GM19351 (cell line): ENCODE results near the gene HDDC2.
"Not testable (repeated sequence)": the region's sequence is repeated elsewhere in the genome, so short reads cannot be mapped to it uniquely, and the experiment has no call there.

Experiments
- ATAC-seq: cut with Tn5 transposase; IDR thresholded peaks from one replicate; pipeline ENCODE4 v1.9.1; 2021; ENCODE audit warnings: mild to moderate bottlenecking, moderate library complexity; ENCODE audit not compliant: unreplicated experiment

HDDC2 gene

DNA sequence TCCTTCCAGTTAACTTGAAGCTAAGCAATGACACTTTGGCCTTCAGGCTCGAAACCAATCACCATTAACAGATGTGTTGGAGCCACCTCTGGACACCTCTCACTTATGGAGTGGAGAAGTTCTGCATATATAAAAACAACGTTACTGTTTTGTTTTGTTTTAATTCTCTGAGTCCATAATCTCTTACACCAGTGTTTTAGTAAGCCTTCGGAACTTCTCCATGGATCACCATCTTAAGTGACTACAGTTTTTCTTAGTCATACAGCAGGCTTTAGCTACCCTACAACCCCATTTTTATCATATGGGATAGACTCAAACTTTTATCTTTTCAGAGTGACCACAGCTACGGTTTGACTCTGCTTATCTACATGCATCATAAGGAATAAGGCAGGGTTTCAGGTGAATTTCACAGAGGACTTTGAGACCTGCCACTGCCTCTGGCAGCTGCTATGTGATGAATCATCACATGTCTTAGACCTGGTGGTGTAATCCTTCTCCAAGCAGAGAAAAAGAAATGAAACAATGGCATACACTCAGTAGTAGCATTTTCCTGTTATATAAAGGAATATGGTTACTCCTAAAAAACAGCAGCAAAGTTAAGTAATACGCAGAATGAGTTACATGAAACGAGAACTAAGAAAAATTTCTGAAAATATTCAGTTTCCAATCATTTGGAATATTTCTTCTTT, 5.5 kb upstream of the HDDC2 start:
- ATAC-seq, result no peak

DNA sequence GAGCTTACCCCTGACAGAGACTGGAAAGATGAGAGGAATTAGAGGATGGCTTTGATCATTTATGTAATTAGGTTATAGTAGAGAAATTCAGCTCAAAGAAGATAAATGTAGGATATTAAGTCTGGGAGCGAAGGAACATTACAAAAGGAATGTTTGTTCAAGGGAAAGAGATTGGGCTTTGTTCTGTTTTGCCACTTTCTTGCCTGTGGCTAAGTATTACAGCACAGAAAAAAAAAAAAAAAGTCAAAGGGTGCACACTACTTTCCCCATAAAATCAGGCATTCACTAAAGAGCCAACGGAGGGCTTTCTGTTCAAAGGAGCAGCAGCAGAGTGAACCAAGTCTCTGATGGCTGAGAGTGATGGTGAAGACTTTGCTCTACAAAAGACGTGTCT, 5.0 kb upstream of the HDDC2 start:
- no peak for ATAC-seq

DNA sequence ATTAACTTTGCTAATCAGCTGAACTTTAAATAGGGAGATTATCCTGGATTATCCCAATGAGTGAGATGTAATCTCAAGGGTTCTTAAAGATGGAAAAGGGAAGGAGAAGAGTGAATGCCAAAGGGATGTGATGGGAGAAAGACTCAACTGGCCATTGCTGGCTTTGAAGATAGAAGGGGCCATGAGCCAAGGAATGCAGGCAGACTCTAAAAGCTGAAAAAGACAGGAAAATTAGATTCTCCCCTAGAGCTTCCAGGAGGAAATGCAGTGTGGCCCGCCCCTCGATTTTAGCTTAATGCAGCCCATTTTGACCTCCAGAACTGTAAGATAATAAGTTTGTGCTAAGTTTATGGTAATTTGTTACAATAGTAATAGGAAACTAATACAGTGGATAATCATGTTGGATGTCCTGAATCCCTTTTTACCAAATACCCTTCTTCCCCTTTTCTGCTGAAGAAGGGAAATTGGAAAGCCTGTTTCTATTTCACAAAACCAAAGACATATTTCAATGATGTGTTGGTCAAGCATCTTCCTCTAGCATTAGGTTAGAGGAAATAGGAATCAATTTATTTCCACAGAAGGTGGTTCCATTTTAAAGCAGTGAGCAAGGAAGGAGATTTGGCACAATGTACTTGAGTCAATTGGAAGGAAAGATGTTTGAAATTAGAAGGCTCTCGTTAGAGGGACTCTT, 3.3 kb upstream of the HDDC2 start:
- no peak for ATAC-seq

DNA sequence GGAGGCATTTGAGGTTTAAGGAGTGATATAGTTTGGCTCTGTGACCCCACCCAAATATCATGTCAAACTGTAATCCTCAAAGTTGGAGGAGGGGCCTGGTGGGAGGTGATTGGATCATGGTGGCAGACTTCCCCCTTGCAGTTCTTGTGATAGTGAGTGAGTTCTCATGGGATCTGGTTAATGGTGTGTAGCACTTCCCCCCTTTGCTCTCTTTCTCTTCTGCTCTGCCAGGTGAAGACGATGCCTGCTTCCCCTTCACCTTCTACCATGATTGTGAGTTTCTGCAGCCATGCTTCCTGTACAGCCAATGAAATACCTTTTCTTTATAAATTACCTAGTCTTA, 1.7 kb upstream of the HDDC2 start:
- no peak for ATAC-seq

DNA sequence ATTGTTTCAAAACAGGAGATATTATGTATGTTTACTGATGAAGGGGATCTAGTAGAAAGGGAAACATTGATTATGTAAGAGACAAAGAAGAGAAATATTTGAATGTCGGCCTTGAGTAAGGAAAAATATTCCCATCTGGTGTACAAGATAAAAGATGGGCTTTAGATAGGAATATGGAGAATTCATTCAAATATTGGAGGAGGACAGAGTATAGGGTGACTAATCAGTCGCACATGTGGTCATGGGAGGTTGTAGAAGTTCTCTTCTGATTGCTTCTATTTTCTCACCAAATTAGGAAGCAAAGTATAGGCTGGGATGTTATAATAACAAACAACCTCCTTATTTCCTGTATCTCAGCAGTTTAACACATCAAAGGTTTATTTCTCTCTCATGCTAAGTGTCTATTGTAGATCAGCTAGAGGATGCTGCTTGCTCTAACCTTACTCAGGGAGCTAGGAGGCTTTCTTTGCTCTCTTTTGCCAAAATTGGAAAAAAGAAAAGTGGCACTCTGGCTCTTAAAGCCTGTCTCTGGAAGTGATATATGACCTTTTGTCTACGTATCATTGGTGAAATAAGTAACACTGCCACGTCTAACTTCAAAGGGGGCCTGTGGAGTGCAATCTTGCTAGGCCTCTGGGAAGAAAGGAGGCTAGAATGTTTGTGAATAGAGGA, 1.2 kb upstream of the HDDC2 start:
- ATAC-seq, result no peak

DNA sequence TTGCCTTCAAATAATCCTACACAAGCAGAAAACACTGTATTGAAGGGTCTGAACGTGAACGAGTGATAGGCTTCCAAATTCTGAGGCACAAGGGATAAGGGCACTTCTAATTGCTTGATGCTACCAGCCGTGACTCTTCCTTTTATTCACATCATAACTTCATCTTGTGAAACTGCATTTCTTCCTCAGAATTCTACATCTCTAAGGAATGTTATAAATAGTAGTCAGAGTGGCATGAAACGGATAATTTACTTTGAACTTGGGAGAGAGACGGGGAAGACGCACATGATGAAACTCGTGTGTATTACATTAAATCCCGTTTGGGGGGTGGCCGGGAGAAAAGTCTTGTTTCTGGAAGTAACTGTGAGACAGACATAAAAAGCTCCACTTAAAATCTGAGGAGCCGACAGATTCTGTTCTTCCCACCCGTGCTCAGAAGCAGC, 754 bp downstream of the HDDC2 start:
- ATAC-seq, result no peak

DNA sequence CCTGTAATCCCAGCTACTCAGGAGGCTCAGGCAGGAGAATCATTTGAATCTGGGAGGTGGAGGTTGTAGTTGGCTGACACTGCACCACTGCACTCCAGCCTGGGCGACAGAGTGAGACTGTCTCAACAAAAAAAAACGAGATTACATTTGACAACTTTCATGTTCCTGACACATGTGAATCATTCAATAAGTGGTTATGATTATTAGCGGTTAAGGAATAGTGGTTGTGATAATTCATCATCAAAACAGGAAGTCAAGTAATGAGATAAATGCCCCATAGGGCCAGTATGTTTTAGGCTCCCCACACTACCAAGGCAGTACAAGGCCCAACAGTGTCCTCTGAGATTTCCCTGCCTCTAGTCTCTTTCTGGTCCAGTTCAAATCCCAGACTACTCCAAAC, 2.5 kb downstream of the HDDC2 start:
- ATAC-seq, result no peak

DNA sequence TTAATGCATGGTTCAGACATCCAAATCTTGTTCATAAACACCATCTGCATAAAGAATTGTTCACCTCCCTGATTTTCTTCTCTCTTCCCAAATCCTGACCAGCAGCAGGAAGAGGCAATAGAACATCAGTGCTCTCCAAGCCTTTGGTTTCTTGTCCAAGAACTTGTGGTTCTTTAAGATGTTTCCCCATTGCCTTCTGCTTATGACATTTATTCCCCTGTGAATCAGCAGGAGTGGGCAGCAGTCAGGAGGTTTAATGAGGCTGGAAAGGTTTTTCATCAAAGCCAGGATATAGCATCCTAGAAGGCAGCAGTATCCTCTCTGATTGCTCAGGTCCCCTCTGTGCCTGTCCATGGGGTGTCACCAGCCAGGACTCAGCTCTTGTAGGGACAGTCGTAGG, 5.3 kb downstream of the HDDC2 start:
- ATAC-seq, result no peak

DNA sequence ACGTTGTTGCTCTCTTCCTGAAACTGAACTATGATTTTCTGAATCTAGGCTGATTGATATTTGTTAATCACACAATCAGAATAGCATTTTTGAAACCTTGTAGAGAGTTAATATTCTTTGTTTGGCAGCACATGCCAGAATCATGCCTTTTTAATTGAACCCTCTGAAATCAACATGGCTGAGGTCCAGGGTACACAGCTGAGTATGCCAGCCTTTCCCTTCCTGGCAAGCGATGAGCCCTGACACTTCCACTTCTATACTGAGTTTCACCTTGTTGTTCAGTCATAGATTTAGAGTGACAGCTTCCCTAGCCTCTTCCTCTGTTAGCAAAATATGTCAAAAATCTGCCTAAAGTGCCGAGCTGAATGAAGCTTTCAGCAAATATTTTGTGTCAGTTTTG, 6.8 kb downstream of the HDDC2 start:
- ATAC-seq, result no peak

DNA sequence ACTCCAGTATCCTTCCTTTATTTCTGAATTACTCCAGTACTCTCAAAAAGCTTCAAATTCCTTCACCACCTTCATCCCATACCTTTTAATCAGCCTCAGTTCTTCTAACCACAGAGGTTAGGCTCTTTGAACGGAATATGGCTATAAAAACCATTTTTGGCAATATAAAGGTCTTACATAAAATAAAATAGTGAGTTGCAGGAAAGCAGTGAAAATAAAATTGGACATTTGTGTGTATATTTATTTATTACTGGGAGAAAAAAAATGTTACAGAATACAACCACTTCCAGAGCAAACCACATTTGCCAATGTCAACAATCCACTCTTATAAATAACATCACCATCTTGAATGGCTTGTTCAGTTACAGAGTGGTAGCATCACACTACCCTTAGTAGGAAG, 7.7 kb downstream of the HDDC2 start:
- no peak for ATAC-seq

DNA sequence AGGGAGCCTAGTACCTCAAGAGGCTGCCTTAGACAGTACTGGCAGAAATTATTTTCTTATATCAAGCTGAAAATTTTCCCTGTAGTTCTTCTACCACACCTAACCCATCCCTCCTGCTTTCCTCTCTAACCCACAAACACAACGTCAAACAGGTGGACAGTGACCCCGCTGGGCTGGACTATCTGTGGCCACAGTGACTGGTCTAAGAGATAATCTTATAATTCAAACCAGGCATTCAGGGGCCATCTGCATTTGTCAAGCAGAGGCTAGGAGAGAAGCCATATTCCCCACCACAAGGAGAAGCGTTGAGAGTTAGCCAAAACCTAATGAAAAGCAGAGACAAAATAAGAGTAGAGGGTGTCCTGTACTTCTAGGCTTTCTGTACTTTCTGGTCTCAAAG, 8.2 kb downstream of the HDDC2 start:
- no peak for ATAC-seq

DNA sequence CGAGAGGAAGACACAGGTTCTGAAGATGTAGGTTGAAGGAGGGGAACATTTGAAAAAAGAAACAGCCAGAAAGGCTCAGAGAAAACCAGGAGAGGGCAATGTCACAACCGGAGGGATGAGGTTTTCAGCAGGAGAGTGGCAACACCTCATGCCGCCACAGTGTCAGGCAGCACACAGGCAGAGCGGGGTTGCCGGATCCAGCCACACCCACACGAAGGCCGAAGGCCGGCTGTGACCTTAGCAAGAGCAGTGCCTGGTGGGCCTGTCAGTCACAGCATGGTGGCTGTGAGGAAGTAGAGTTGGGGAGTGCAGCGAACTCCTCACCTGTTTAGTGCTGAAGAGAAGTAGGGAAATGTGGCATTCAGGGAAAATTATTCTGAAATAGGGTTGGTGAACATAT, 14.0 kb downstream of the HDDC2 start:
- ATAC-seq, result no peak

DNA sequence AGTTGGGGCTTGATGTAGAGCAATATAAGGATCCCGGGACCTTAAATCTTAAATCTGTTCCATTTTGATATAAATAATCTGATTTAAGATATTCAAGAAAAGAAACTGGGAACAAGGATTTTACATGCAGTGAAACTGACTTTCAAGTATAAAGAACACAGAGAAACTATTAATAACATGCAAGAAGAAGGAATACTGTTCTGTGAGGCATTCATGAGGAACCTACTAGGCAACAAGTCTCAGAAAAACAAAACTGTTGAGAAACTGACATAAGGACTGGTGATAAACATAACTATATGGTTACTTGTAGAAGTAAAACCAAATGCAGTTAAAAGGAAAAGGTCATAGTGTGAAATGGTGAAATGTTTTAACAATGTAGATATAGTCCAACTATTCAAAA, 15.8 kb downstream of the HDDC2 start:
- no peak for ATAC-seq

DNA sequence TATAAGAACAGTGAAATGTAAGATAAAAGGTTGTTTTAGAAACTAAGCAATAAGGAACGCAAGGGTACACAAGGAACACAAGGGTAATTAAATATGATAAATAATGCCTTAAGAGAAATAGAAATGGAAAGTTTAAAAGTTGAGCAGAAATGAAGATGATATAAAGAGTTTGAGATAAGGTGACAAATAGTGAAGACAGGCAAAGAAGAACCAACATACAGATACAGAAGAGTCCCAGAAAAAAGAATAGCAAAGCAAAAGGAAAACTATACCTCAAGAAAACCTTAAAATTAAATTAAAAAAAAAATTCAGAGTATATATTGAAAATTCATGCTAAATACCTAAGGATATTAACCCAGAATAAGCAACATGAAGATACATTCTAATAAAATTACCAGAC, 16.4 kb downstream of the HDDC2 start:
- no peak for ATAC-seq

DNA sequence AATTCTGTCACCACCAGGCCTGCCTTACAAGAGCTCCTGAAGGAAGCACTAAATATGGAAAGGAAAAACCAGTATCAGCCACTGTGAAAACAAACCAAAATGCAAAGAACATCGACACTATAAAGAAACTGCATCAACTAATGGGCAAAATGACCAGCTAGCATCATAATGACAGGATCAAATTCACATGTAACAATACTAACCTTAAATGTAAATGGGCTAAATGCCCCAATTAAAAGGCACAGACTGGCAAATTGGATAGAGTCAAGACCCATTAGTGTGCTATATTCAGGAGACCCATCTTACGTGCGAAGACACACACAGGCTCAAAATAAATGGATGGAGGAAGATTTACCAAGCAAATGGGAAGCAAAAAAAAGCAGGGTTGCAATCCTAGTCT, 19.3 kb downstream of the HDDC2 start:
- ATAC-seq, result not testable (repeated sequence)

DNA sequence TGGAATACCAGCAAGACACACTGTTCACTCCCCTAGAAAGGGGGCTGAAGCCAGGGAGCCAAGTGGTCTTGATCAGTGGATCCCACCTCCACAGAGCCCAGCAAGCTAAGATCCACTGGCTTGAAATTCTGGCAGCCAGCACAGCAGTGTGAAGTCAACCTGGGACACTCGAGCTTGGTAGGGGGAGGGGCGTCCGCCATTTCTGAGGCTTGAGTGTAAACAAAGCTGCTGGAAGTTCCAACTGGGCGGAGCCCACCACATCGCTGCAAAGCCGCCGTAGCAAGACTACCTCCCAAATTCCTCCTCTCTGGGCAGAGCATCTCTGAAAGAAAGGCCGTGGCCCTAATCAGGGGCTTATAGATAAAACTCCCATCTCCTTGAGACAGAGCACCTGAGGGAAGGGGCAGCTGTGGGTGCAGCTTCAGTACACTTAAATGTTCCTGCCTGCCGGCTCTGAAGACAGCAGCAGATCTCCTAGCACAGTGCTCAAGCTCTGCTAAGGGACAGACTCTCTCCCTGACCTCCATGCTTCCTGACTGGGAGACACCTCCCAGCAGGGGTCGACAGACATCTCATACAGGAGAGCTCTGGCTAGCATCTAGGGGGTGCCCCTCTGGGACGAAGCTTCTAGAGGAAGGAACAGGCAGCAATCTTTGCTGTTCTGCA, 21.3 kb downstream of the HDDC2 start:
- not testable (repeated sequence) for ATAC-seq

DNA sequence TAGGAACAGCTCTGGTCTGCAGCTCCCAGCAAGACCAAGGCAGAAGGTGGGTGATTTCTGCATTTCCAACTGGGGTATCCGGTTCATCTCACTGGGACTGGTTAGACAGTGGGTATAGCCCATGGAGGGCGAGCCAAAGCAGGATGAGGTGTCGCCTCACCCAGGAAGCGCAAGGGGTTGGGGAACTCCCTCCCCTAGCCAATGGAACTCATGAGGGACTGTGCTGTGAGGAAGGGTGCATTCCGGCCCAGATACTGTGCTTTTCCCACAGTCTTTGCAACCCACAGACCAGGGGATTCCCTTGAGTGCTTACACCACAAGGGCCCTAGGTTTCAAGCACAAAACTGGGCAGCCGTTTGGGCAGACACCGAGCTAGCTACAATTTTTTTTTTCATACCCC, 21.8 kb downstream of the HDDC2 start:
- no peak for ATAC-seq

DNA sequence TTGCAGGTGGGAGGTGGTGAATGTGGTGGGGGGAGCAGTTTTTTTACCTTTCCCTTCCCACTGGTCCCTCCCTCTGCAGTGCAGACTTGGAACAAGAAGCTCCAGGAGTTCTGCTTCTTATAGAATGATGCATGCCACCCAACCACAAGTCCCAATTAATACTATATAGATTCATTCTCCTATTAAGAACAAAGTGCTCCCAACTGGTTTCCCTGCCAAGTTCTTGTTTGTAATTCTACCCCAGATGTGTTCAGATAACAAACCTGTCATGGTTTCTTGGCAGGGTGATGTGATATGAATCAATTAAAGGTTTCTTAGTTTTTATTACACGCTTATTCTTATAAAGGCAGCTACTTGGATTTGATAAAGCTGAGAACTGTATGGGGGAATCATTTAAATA, 23.9 kb downstream of the HDDC2 start:
- no peak for ATAC-seq

DNA sequence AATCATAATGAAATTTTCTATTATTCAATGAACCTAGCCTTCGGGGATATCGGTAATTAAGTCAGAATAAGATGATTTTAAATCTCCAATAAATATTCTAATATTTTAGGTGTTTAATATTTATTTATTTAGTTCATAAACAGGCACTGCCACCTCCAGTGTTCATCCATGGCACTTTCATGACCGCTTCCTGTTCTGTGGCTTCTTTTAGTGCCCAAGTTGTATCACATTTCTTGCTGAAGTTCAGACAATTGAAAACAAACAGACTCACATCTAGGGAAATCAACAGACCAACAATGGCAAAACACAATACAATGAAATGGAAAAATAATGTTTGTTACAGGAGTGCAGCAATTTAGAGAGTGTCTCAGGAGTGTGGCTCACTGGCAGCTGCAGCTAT, 26.0 kb downstream of the HDDC2 start:
- no peak for ATAC-seq

DNA sequence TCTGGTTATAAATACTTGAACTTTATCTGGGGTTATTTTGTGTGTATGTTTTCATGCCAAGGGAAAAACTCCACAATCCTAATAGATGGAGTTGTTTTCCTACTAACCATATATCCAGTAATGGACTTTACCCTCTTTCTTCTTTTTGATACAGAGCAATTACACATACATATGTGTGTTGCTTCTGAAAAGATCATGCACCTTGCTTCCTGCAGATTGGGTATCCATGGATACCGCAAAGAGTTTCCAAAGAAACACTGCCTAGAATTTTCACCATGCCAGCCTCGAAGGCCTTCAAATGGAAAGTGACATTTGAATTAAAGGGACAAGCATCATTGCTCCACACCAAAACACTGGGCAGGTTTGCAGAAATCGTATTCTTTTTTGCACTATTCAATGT, 26.8 kb downstream of the HDDC2 start:
- ATAC-seq, result no peak

DNA sequence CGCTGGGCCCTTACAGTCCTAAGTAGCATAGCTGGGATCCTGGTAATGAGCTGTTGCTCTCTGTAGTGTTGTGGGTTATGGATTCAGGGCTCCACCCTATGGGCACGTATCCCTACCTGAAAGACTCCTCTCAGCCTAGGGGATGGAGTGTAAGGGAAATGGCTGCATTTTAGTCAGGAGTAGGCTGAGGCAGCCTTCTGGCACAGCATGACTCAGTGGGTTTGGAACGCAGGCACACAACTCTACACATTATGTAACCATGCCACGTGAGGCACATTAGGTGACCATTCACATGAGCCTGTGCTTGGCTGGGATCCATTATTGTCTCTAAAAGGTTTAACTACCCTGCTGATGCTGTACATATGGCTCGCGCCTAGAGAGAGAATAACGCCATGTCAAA, 27.8 kb downstream of the HDDC2 start:
- no peak for ATAC-seq

DNA sequence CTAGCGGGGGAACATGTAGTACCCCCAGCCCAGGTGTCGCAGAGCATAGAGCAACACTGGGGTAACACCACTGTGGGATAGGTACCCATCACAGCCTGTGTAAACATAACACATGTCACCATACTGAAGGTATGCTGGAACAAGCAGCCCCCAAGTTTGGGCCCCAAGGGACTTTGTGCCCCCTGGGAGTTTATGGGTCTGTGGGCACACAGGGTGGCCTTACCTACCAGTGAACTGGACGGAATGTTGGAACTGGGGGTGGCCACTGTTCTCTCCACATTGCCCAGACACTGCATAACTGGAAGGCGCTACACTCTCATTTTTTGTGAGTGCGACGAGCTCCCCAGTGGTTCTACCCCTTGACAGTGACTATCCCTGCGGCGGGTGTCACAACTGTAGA, 28.5 kb downstream of the HDDC2 start:
- ATAC-seq, result no peak
